HepG2 (cell line): ENCODE data around the gene RUVBL2. TPM values are rescaled to one million over a fixed set of nuclear protein-coding genes. Genes with fewer than 3 reads are reported as not detected.

Experiments used
- BCL6 ChIP-seq: IDR thresholded peaks from 2 replicates; pipeline ENCODE4 v1.6.1; 2016; ENCODE audit warnings: missing genetic modification reagents, missing compliant biosample characterization
- BORCS8-MEF2B ChIP-seq: sonication (generic); formaldehyde crosslinking; IDR thresholded peaks from 2 replicates; pipeline ENCODE4 v1.8.0; 2022; ENCODE audit warnings: mild to moderate bottlenecking, missing genetic modification reagents
- GMEB2 ChIP-seq: IDR thresholded peaks from 2 replicates; pipeline ENCODE4 v1.6.1; 2016; ENCODE audit warnings: missing biosample characterization, missing genetic modification reagents, low read depth
- PRPF4 ChIP-seq: fragments of 200-400 bp; formaldehyde crosslinking; IDR thresholded peaks from 2 replicates; pipeline ENCODE4 v1.6.1; 2016; ENCODE audit warnings: low read length, low read depth; ENCODE audit not compliant: poor library complexity, severe bottlenecking
- TFDP1 ChIP-seq: IDR thresholded peaks from 2 replicates; pipeline ENCODE4 v1.6.1; 2016; ENCODE audit warnings: missing compliant biosample characterization, missing genetic modification reagents, borderline replicate concordance
- ZHX2 ChIP-seq, 2 experiments: sonication (generic) in 1 of 2; formaldehyde crosslinking in 1 of 2; IDR thresholded peaks; 2 replicates each; pipeline versions ENCODE4 v1.6.1 to v1.9.0; 2014 to 2022; ENCODE audit warnings: antibody characterized with exemption in 1 of 2, borderline replicate concordance in 1 of 2, inconsistent platforms in 1 of 2, low read depth in 1 of 2, missing genetic modification reagents in 1 of 2
- ZNF143 ChIP-seq: sonication (generic); formaldehyde crosslinking; IDR thresholded peaks from 2 replicates; pipeline ENCODE4 v1.4.0; 2020; ENCODE audit warnings: missing genetic modification reagents
- ZNF232 ChIP-seq: sonication (generic); formaldehyde crosslinking; IDR thresholded peaks from 2 replicates; pipeline ENCODE4 v1.4.0; 2020; ENCODE audit warnings: missing genetic modification reagents, borderline replicate concordance
- ZNF703 ChIP-seq: sonication (generic); formaldehyde crosslinking; IDR thresholded peaks from 2 replicates; pipeline ENCODE4 v1.5.1; 2020; ENCODE audit warnings: missing genetic modification reagents, mild to moderate bottlenecking, moderate library complexity, borderline replicate concordance
- polyA plus RNA-seq, 8 experiments: library from polyadenylated mRNA; depleted of rRNA in 3 of 8; stranded (reverse) in 7 of 8; unstranded in 1 of 8; fragments of >200 nt; fragmentation: Illumina TruSeq in 4 of 8; extraction: Trizol in 4 of 8; gene quantifications; 2 replicates each; pipeline versions ENCODE4 v1.2.1 to v1.2.3, GENCODE V29; 2011 to 2016; ENCODE audit warnings: low read depth in 4 of 8, missing spikeins in 1 of 8, mixed read lengths in 1 of 8; ENCODE audit not compliant: insufficient read depth in 1 of 8
- total RNA-seq, 5 experiments: library from RNA; depleted of rRNA; stranded (reverse); fragments of >200 nt; fragmentation: Illumina TruSeq; extraction: Trizol; gene quantifications; 2 replicates each; pipeline ENCODE4 v1.2.3, GENCODE V29; 2016; ENCODE audit warnings: low read depth in 1 of 5
- TF ChIP-seq, protein P1 (sequence below): sonication (generic); formaldehyde crosslinking; IDR thresholded peaks from 2 replicates; pipeline ENCODE4 v1.5.1; 2020; ENCODE audit warnings: mild to moderate bottlenecking, missing genetic modification reagents
- TF ChIP-seq, protein P2 (sequence below): sonication (generic); formaldehyde crosslinking; conservative IDR thresholded peaks from 2 replicates; pipeline ENCODE4 v1.4.0; 2020; ENCODE audit warnings: missing genetic modification reagents
- TF ChIP-seq, protein P3 (sequence below): sonication (generic); formaldehyde crosslinking; IDR thresholded peaks from 2 replicates; pipeline ENCODE4 v1.5.1; 2020; ENCODE audit warnings: mild to moderate bottlenecking, missing genetic modification reagents, moderate library complexity

The RUVBL2 gene
- total and polyA plus RNA-seq, 2 of the 13 experiments (the other 11 are each of a cell fraction or from before 2014, with no cell fraction given) = 120 to 122 TPM

DNA sequence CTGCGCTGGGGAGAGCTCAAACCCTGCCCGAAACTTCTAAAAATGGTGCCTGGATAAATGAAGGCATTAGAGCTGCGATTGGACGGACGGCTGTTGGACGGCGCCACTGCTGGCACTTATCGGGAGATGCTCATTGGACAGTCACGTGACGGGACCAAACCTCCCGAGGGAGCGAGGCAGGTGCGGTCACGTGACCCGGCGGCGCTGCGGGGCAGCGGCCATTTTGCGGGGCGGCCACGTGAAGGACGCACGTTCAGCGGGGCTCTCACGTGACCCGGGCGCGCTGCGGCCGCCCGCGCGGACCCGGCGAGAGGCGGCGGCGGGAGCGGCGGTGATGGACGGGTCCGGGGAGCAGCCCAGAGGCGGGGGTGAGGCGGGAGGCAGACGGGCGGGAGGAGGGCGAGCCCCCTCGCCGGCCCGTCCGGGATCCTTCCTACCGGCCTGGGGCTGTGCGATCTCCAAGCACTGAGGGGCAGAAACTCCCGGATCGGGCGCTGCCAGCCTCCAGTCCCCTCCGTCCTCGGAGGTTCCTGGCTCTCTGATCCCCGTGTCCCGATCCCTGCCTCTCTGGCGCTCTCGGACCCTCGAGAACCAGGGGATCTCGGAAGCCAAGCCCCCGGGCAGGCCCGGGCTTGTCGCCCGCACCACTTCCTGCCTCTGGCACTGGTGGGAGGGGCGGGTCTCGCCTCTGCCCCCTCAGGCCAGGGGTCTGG, 38.9 kb upstream of the RUVBL2 start, which contains the start of gene BAX (continued):
- TF ChIP-seq ZHX2 (IDR thresholded peaks at IDR 0.05; ENCODE audit: low read depth) (peak; percentile 95), ZHX2 (CRISPR knock-in tag; IDR thresholded peaks at IDR 0.05; ENCODE audit: borderline replicate concordance) (no peak), ZNF703 (CRISPR knock-in tag) (0 out of 2 replicates have a peak, but pooled peaks have one; percentile 30), ZNF232 (no peak; the same call in 1 of the 2 replicates), ZNF143 (CRISPR knock-in tag) (peak; percentile 53; the same call in 1 of the 2 replicates), GMEB2 (CRISPR knock-in tag) (peak; percentile 95), PRPF4 (no peak), TFDP1 (peak; percentile 72; the same call in 1 of the 2 replicates), BCL6 (CRISPR knock-in tag) (0 out of 2 replicates have a peak, but pooled peaks have one; percentile 23), BORCS8-MEF2B (CRISPR knock-in tag) (peak; percentile 66)
- TF ChIP-seq, protein P1, sequence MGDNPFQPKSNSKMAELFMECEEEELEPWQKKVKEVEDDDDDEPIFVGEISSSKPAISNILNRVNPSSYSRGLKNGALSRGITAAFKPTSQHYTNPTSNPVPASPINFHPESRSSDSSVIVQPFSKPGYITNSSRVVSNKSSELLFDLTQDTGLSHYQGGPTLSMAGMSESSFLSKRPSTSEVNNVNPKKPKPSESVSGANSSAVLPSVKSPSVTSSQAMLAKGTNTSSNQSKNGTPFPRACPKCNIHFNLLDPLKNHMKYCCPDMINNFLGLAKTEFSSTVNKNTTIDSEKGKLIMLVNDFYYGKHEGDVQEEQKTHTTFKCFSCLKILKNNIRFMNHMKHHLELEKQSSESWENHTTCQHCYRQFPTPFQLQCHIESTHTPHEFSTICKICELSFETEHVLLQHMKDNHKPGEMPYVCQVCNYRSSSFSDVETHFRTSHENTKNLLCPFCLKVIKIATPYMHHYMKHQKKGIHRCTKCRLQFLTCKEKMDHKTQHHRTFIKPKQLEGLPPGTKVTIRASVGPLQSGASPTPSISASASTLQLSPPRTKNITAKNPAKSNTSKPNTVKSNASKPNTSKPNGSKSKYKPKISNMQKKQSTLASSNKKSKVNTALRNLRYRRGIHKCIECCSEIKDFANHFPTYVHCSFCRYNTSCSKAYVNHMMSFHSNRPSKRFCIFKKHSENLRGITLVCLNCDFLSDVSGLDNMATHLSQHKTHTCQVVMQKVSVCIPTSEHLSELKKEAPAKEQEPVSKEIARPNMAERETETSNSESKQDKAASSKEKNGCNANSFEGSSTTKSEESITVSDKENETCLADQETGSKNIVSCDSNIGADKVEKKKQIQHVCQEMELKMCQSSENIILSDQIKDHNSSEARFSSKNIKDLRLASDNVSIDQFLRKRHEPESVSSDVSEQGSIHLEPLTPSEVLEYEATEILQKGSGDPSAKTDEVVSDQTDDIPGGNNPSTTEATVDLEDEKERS (CRISPR knock-in tag) = 0 out of 2 replicates have a peak, but pooled peaks have one; percentile 48
- TF ChIP-seq, protein P2, sequence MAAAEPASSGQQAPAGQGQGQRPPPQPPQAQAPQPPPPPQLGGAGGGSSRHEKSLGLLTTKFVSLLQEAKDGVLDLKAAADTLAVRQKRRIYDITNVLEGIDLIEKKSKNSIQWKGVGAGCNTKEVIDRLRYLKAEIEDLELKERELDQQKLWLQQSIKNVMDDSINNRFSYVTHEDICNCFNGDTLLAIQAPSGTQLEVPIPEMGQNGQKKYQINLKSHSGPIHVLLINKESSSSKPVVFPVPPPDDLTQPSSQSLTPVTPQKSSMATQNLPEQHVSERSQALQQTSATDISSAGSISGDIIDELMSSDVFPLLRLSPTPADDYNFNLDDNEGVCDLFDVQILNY (CRISPR knock-in tag) = 0 out of 2 replicates have a peak, but pooled peaks have one; percentile 44
- TF ChIP-seq, protein P3, sequence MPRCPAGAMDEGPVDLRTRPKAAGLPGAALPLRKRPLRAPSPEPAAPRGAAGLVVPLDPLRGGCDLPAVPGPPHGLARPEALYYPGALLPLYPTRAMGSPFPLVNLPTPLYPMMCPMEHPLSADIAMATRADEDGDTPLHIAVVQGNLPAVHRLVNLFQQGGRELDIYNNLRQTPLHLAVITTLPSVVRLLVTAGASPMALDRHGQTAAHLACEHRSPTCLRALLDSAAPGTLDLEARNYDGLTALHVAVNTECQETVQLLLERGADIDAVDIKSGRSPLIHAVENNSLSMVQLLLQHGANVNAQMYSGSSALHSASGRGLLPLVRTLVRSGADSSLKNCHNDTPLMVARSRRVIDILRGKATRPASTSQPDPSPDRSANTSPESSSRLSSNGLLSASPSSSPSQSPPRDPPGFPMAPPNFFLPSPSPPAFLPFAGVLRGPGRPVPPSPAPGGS (CRISPR knock-in tag) = peak; percentile 76; the same call in 1 of the 2 replicates
